Ectodermal cell (in vitro differentiated cells): Measurements from ENCODE around the gene CLRN1.
"Not testable (repeated sequence)": the region's sequence is repeated elsewhere in the genome, so short reads cannot be mapped to it uniquely, and the experiment has no call there.

ENCODE experiments used
- H3K27ac ChIP-seq: 2 replicates; pipeline ENCODE4 v1.7.0; 2013; ENCODE audit warnings: mild to moderate bottlenecking, low read depth, low read length; ENCODE audit not compliant: insufficient read depth, poor library complexity, severe bottlenecking
- H3K27me3 ChIP-seq: 2 replicates; pipeline ENCODE4 v1.7.0; 2013; ENCODE audit warnings: mild to moderate bottlenecking, low read length; ENCODE audit not compliant: insufficient read depth, control insufficient read depth, poor library complexity, severe bottlenecking
- H3K36me3 ChIP-seq: one replicate; pipeline ENCODE4 v1.7.0; 2013; ENCODE audit warnings: low read length; ENCODE audit not compliant: control insufficient read depth, insufficient read depth
- H3K4me1 ChIP-seq: one replicate; pipeline ENCODE4 v1.7.0; 2013; ENCODE audit warnings: low read length; ENCODE audit not compliant: control insufficient read depth, insufficient read depth
- H3K4me3 ChIP-seq: 2 replicates; pipeline ENCODE4 v1.7.0; 2013; ENCODE audit warnings: low read depth, low read length, control low read depth; ENCODE audit not compliant: insufficient read depth
- H3K9me3 ChIP-seq: 2 replicates; pipeline ENCODE4 v1.7.0; 2013; ENCODE audit warnings: mild to moderate bottlenecking, low read length, moderate library complexity; ENCODE audit not compliant: control insufficient read depth
- WGBS, 2 experiments: methylation state at CpG; one replicate each; pipeline ENCODE4 v1.1.7; 2013; ENCODE audit warnings: missing lambda C conversion rate in 2 of 2; 5-methylcytosine and 5-hydroxymethylcytosine counted together

Gene CLRN1

GRCh38 chr3:151003768-151004134 lies 31.2 kb upstream of the CLRN1 start:
- Histone ChIP-seq H3K36me3 (no peaks in the 10 kb centered on the region), H3K27ac (no peak overlapping the region), H3K9me3 (no peaks in the 10 kb centered on the region), H3K4me1 (no peaks in the 10 kb centered on the region), H3K27me3 (no peaks in the 10 kb centered on the region), H3K4me3 (no peak overlapping the region)
- 81 to 88% methylated on average over 2 of the region's 2 CpGs for WGBS, 2 experiments

- WGBS, 2 experiments = 88 to 90% methylated on average over 6 of the region's 6 CpGs
- Histone ChIP-seq H3K4me3 (no peak overlapping the region), H3K36me3 (no peaks in the 10 kb centered on the region), H3K9me3 (no peaks in the 10 kb centered on the region), H3K27ac (no peak overlapping the region), H3K27me3 (no peaks in the 10 kb centered on the region), H3K4me1 (no peaks in the 10 kb centered on the region)
Measured at GRCh38 chr3:151003029-151003767, 30.7 kb upstream of the CLRN1 start.

GRCh38 chr3:151002003-151002981 lies 29.8 kb upstream of the CLRN1 start:
- H3K36me3 ChIP-seq = no peaks in the 10 kb centered on the region
- no peak overlapping the region for H3K4me3 ChIP-seq
- WGBS, 2 experiments = 89 to 97% methylated on average over 4 to 5 of the region's 5 CpGs
- H3K27ac ChIP-seq = no peak overlapping the region
- H3K4me1 ChIP-seq = no peaks in the 10 kb centered on the region
- no peaks in the 10 kb centered on the region for H3K9me3 ChIP-seq
- H3K27me3 ChIP-seq = no peaks in the 10 kb centered on the region

- Histone ChIP-seq H3K4me3 (no peak overlapping the region), H3K27ac (no peak overlapping the region), H3K36me3 (no peaks in the 10 kb centered on the region), H3K9me3 (no peaks in the 10 kb centered on the region), H3K27me3 (no peaks in the 10 kb centered on the region), H3K4me1 (no peaks in the 10 kb centered on the region)
- 88 to 91% methylated on average over 4 of the region's 5 CpGs for WGBS, 2 experiments
Measured at GRCh38 chr3:150998996-150999395, 26.5 kb upstream of the CLRN1 start.

GRCh38 chr3:150996731-150997130 lies 24.2 kb upstream of the CLRN1 start:
- no peak overlapping the region for H3K4me3 ChIP-seq
- no peak overlapping the region for H3K27ac ChIP-seq
- no peaks in the 10 kb centered on the region for H3K4me1 ChIP-seq
- H3K9me3 ChIP-seq = no peaks in the 10 kb centered on the region
- H3K36me3 ChIP-seq = no peaks in the 10 kb centered on the region
- H3K27me3 ChIP-seq = no peaks in the 10 kb centered on the region

- no peaks in the 10 kb centered on the region for H3K27me3 ChIP-seq
- no peaks in the 10 kb centered on the region for H3K9me3 ChIP-seq
- no peaks in the 10 kb centered on the region for H3K36me3 ChIP-seq
- no peaks in the 10 kb centered on the region for H3K4me1 ChIP-seq
- no peak overlapping the region for H3K27ac ChIP-seq
- no peak overlapping the region for H3K4me3 ChIP-seq
Measured at GRCh38 chr3:150995510-150995909, 23.0 kb upstream of the CLRN1 start.

- no peak overlapping the region for H3K4me3 ChIP-seq
- 74 to 76% methylated on average over 2 of the region's 2 CpGs for WGBS, 2 experiments
- no peaks in the 10 kb centered on the region for H3K27me3 ChIP-seq
- no peaks in the 10 kb centered on the region for H3K9me3 ChIP-seq
- H3K4me1 ChIP-seq = no peaks in the 10 kb centered on the region
- H3K36me3 ChIP-seq = no peaks in the 10 kb centered on the region
- no peak overlapping the region for H3K27ac ChIP-seq
Measured at GRCh38 chr3:150989208-150989607, 16.7 kb upstream of the CLRN1 start.

- not testable (repeated sequence) for H3K4me3 ChIP-seq, H3K4me1 ChIP-seq, H3K27me3 ChIP-seq, H3K9me3 ChIP-seq, H3K27ac ChIP-seq, H3K36me3 ChIP-seq
- WGBS, 2 experiments = 89 to 91% methylated on average over 1 of the region's 1 CpG
Measured at GRCh38 chr3:150988395-150988794, 15.9 kb upstream of the CLRN1 start.

- Histone ChIP-seq H3K36me3 (no peaks in the 10 kb centered on the region), H3K27ac (no peak overlapping the region), H3K4me3 (no peak overlapping the region), H3K4me1 (no peaks in the 10 kb centered on the region), H3K9me3 (no peaks in the 10 kb centered on the region), H3K27me3 (no peaks in the 10 kb centered on the region)
Measured at GRCh38 chr3:150985711-150986110, 13.2 kb upstream of the CLRN1 start.

- Histone ChIP-seq H3K4me1 (no peaks in the 10 kb centered on the region), H3K27me3 (no peaks in the 10 kb centered on the region), H3K9me3 (no peaks in the 10 kb centered on the region), H3K4me3 (no peak overlapping the region), H3K27ac (no peak overlapping the region), H3K36me3 (no peaks in the 10 kb centered on the region)
Measured at GRCh38 chr3:150984066-150984465, 11.5 kb upstream of the CLRN1 start.
